GM23248 (cell line): ENCODE measurements around the gene RCAN2.

Experiments
- EZH2 ChIP-seq: fragments of 200-600 bp; sonication (generic); IDR thresholded peaks from 2 replicates; pipeline ENCODE4 v1.6.1; 2018; ENCODE audit warnings: antibody characterized with exemption, mild to moderate bottlenecking; ENCODE audit not compliant: insufficient read depth, poor library complexity, severe bottlenecking
- EZH2phosphoT487 ChIP-seq: fragments of 200-600 bp; sonication (generic); IDR thresholded peaks from 2 replicates; pipeline ENCODE4 v1.6.1; 2018; ENCODE audit warnings: antibody characterized with exemption, moderate library complexity, mild to moderate bottlenecking, low read depth; ENCODE audit not compliant: insufficient read depth

GRCh38 chr6:46265373-46265772 is 225.9 kb downstream of the RCAN2 start:
- TF ChIP-seq EZH2 = no peak
- no peak for TF ChIP-seq EZH2phosphoT487
